ENCODE data around the gene FUZ. TPM values are rescaled to one million over a fixed set of nuclear protein-coding genes. Genes with fewer than 3 reads are reported as not detected.
A peak's percentile ranks its signal among the peaks of the same experiment; 100 is the strongest.

Gene FUZ
- total and polyA plus RNA-seq, 9 donors: 13.4 to 48.6 (median 27.5) TPM

- TF ChIP-seq CTCF (IDR thresholded peaks at IDR 0.05) (no peak), POLR2A (IDR thresholded peaks at IDR 0.05) (no peak), EP300 (IDR thresholded peaks at IDR 0.05) (no peak)
- H3K27me3 ChIP-seq: no peaks in the 10 kb centered on the region
- H3K4me1 ChIP-seq (ENCODE audit: insufficient read depth): peaks cover 5% of the 10 kb centered on the region
- H3K36me3 ChIP-seq: no peaks in the 10 kb centered on the region
- WGBS, 3 donors: 1% methylated on average over 47 to 78 of the region's 78 CpGs
- no peaks in the 10 kb centered on the region for H3K9me3 ChIP-seq
- H3K27ac ChIP-seq: peak overlapping the region; percentile 94 to 97
- peak overlapping the region; percentile 83 for H3K4me3 ChIP-seq
- DNase-seq: peak; percentile 48 to 75 (median 71)
- intact Hi-C loops (cut with DNase I): loop anchor here in 1 of 4 donors (5.0 kb wide), 1 partner anchor 34 kb away; the partner anchor contains the start of gene MED25
These were observed 38.6 kb upstream of the FUZ start for GRCh38 chr19:49851456-49852259.

- 1 to 2% (median 1%) methylated on average over 48 to 98 of the region's 98 CpGs for WGBS, 3 donors
- intact Hi-C loops (cut with DNase I): loop anchor here in 1 of 4 donors (5.0 kb wide), 1 partner anchor 33 kb away; the partner anchor contains the start of gene MED25
- H3K27ac ChIP-seq: peak within 1 kb of the TSS; percentile 94 to 97
These were observed 37.6 kb upstream of the FUZ start, which contains the start of gene PTOV1 for GRCh38 chr19:49850487-49851342. PTOV1 (plus strand) TSS chr19:49851159.

GRCh38 chr19:49850221-49850486 lies 37.1 kb upstream of the FUZ start:
- peak overlapping the region; percentile 83 for H3K4me3 ChIP-seq
- no peaks in the 10 kb centered on the region for H3K27me3 ChIP-seq
- intact Hi-C loops (cut with DNase I): loop anchor here in 1 of 4 donors (5.0 kb wide), 1 partner anchor 33 kb away; the partner anchor contains the start of gene MED25
- H3K4me1 ChIP-seq (ENCODE audit: insufficient read depth): peaks cover 5% of the 10 kb centered on the region
- H3K27ac ChIP-seq: peak overlapping the region in 1 of 2 donors; percentile 94
- TF ChIP-seq EP300 (IDR thresholded peaks at IDR 0.05): no peak
- no peak for TF ChIP-seq CTCF (IDR thresholded peaks at IDR 0.05)
- TF ChIP-seq POLR2A (IDR thresholded peaks at IDR 0.05): no peak
- H3K9me3 ChIP-seq: no peaks in the 10 kb centered on the region
- H3K36me3 ChIP-seq: no peaks in the 10 kb centered on the region
- DNase-seq: peak in 1 of 5 donors; percentile 48
- 65 to 68% (median 65%) methylated on average over 12 of the region's 12 CpGs for WGBS, 3 donors

More at GRCh38 chr19:49850487-49851342, 37.6 kb upstream of the FUZ start, which contains the start of gene PTOV1:
- peaks cover 5% of the 10 kb centered on the region for H3K4me1 ChIP-seq (ENCODE audit: insufficient read depth)
- H3K4me3 ChIP-seq: peak within 1 kb of the TSS; percentile 83
- TF ChIP-seq POLR2A (IDR thresholded peaks at IDR 0.05) (peak; percentile 80), EP300 (IDR thresholded peaks at IDR 0.05) (no peak)
- no peaks in the 10 kb centered on the region for H3K9me3 ChIP-seq
- DNase-seq: peak; percentile 89 to 95 (median 93)
- H3K36me3 ChIP-seq: no peaks in the 10 kb centered on the region
- H3K27me3 ChIP-seq: no peaks in the 10 kb centered on the region

- TF ChIP-seq CTCF (IDR thresholded peaks at IDR 0.05) (no peak), POLR2A (IDR thresholded peaks at IDR 0.05) (no peak), EP300 (IDR thresholded peaks at IDR 0.05) (no peak)
- Histone ChIP-seq H3K9me3 (no peaks in the 10 kb centered on the region), H3K27ac (no peak overlapping the region), H3K4me1 (ENCODE audit: insufficient read depth) (peaks cover 5% of the 10 kb centered on the region), H3K36me3 (no peaks in the 10 kb centered on the region), H3K4me3 (no peak overlapping the region), H3K27me3 (no peaks in the 10 kb centered on the region)
- intact Hi-C loops (cut with DNase I): loop anchor here in 1 of 4 donors (5.0 kb wide), 1 partner anchor 32 kb away; the partner anchor contains the start of gene MED25
- no peak for DNase-seq
- 89 to 93% (median 89%) methylated on average over 15 of the region's 15 CpGs for WGBS, 3 donors
These were observed 36.5 kb upstream of the FUZ start for GRCh38 chr19:49849433-49850220.

Measured in ovary (tissue), 9 donors.